ENCODE data around the gene DCTD.

The DCTD gene

DNA sequence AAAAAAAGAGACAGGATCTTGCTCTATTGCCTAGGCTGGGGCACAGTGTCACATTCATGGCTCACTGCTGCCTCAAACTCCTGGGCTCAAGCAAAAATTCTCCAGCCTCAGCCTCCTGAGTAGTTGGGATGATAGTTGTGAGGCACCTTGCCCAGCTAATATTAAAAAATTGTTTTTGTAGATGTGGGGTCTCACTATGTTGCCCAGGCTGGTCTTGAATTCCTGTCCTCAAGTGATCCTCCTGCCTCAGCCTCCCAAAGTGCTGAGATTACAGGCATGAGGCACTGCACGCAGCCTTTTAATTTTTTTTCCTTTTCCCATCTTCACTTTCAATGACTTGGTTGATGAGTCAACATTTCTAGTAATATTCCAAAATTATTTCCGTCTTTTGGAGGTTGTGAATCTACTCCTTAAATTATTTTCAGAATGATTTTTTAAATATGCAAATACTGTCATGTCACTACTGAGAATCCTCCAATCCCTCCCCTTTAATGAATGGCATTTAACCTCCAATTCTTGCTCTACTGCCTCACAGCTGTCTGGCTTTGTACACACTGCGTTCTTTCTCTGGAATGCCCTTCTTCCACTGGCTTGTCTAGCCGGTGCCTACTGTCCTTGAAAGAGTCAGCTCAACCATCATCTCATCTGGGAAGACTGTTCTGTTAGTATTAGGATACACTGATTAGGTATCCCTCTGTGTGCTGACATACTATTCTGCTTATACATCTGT is 27.5 kb upstream of the DCTD start:
- Histone ChIP-seq H3K9me3 (replicated peaks; ENCODE audit: insufficient read depth, low read length) (no peaks in the 10 kb centered on the region), H2AFZ (ENCODE audit: low read length) (no peak overlapping the region), H3K9ac (ENCODE audit: low read length) (no peak overlapping the region), H3K27ac (ENCODE audit: low read length) (no peak overlapping the region), H3K36me3 (replicated peaks; ENCODE audit: insufficient read depth, low read length) (no peaks in the 10 kb centered on the region), H3F3A (ENCODE audit: insufficient read depth, low read length) (no peaks in the 10 kb centered on the region), H3K4me1 (ENCODE audit: low read length) (no peaks in the 10 kb centered on the region), H3K79me2 (ENCODE audit: low read length) (no peaks in the 10 kb centered on the region), H3K4me3 (ENCODE audit: low read length) (no peak overlapping the region), H3K9me2 (replicated peaks; ENCODE audit: insufficient read depth, low read length) (no peaks in the 10 kb centered on the region), H4K20me1 (ENCODE audit: insufficient read depth, low read length) (no peaks in the 10 kb centered on the region), H3K27me3 (replicated peaks; ENCODE audit: insufficient read depth, low read length) (no peaks in the 10 kb centered on the region), H3K4me2 (ENCODE audit: low read depth, low read length) (no peak overlapping the region)
- TF ChIP-seq, protein P1, sequence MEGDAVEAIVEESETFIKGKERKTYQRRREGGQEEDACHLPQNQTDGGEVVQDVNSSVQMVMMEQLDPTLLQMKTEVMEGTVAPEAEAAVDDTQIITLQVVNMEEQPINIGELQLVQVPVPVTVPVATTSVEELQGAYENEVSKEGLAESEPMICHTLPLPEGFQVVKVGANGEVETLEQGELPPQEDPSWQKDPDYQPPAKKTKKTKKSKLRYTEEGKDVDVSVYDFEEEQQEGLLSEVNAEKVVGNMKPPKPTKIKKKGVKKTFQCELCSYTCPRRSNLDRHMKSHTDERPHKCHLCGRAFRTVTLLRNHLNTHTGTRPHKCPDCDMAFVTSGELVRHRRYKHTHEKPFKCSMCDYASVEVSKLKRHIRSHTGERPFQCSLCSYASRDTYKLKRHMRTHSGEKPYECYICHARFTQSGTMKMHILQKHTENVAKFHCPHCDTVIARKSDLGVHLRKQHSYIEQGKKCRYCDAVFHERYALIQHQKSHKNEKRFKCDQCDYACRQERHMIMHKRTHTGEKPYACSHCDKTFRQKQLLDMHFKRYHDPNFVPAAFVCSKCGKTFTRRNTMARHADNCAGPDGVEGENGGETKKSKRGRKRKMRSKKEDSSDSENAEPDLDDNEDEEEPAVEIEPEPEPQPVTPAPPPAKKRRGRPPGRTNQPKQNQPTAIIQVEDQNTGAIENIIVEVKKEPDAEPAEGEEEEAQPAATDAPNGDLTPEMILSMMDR (IDR thresholded peaks at IDR 0.05; ENCODE audit: low read length), result no peak
- TF ChIP-seq EZH2 (optimal IDR thresholded peaks at IDR 0.05; ENCODE audit: low read depth, low read length), result no peak
- no peak for TF ChIP-seq EZH2phosphoT487 (IDR thresholded peaks at IDR 0.05; ENCODE audit: low read length)
- DNase-seq, result no peak

DNA sequence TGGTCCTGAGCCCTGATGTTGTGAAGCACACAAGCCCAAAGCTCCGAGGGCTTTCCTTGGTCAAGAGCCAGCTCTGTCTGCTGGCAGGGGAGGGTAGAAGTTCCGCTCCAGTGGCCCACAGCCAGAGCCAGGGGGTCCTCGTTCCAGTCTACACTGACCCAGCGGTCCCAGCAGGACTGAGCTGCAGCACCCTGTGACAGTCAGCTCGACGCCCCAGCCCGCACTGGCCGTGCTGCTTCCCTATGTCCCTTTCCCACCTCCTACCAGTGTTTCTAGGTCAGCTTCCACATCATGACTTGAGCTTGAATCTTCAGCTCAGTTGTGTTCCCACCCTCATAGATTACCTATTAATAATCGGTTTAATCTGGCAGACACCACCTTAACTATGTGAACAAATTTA is 22.5 kb upstream of the DCTD start:
- Histone ChIP-seq H3K9me3 (replicated peaks; ENCODE audit: insufficient read depth, low read length) (no peaks in the 10 kb centered on the region), H3K79me2 (ENCODE audit: low read length) (no peaks in the 10 kb centered on the region), H2AFZ (ENCODE audit: low read length) (no peak overlapping the region), H4K20me1 (ENCODE audit: insufficient read depth, low read length) (no peaks in the 10 kb centered on the region), H3K27ac (ENCODE audit: low read length) (no peak overlapping the region), H3K9me2 (replicated peaks; ENCODE audit: insufficient read depth, low read length) (no peaks in the 10 kb centered on the region), H3K9ac (ENCODE audit: low read length) (no peak overlapping the region), H3K4me2 (ENCODE audit: low read depth, low read length) (no peak overlapping the region), H3K4me1 (ENCODE audit: low read length) (no peaks in the 10 kb centered on the region), H3F3A (ENCODE audit: insufficient read depth, low read length) (no peaks in the 10 kb centered on the region), H3K27me3 (replicated peaks; ENCODE audit: insufficient read depth, low read length) (no peaks in the 10 kb centered on the region), H3K36me3 (replicated peaks; ENCODE audit: insufficient read depth, low read length) (no peaks in the 10 kb centered on the region), H3K4me3 (ENCODE audit: low read length) (no peak overlapping the region)
- no peak for DNase-seq
- TF ChIP-seq EZH2phosphoT487 (IDR thresholded peaks at IDR 0.05; ENCODE audit: low read length), result no peak

- Histone ChIP-seq H3K9me3 (replicated peaks; ENCODE audit: insufficient read depth, low read length) (no peaks in the 10 kb centered on the region), H3K27me3 (replicated peaks; ENCODE audit: insufficient read depth, low read length) (no peaks in the 10 kb centered on the region), H3K4me2 (ENCODE audit: low read depth, low read length) (peak overlapping the region; percentile 27; the same call in 1 of the 2 replicates), H3K27ac (ENCODE audit: low read length) (no peak overlapping the region), H3F3A (ENCODE audit: insufficient read depth, low read length) (no peaks in the 10 kb centered on the region), H3K4me3 (ENCODE audit: low read length) (no peak overlapping the region), H2AFZ (ENCODE audit: low read length) (peak overlapping the region; percentile 77), H3K4me1 (ENCODE audit: low read length) (no peaks in the 10 kb centered on the region), H3K9ac (ENCODE audit: low read length) (no peak overlapping the region), H4K20me1 (ENCODE audit: insufficient read depth, low read length) (no peaks in the 10 kb centered on the region), H3K9me2 (replicated peaks; ENCODE audit: insufficient read depth, low read length) (no peaks in the 10 kb centered on the region), H3K79me2 (ENCODE audit: low read length) (no peaks in the 10 kb centered on the region), H3K36me3 (replicated peaks; ENCODE audit: insufficient read depth, low read length) (no peaks in the 10 kb centered on the region)
- TF ChIP-seq, protein P1 (IDR thresholded peaks at IDR 0.05; ENCODE audit: low read length), result peak; percentile 96
- no peak for TF ChIP-seq EZH2 (optimal IDR thresholded peaks at IDR 0.05; ENCODE audit: low read depth, low read length)
- DNase-seq, result peak; percentile 65
Measured at GRCh38 chr4:182938205-182938645, 21.0 kb upstream of the DCTD start.

Measured in MM.1S (cell line).